Breast epithelium (tissue), 4 donors: ENCODE measurements around the gene BTBD1. TPM values are rescaled to one million over a fixed set of nuclear protein-coding genes. Genes with fewer than 3 reads are reported as not detected.

ENCODE experiments used
- DNase-seq, 2 donors: peaks; one replicate each; pipeline ENCODE4 v3.0.0-alpha.2; 2019; ENCODE audit warnings: low spot score in 2 of 2
- H3K27ac ChIP-seq, 2 donors: fragments of 200-600 bp; sonication (generic) in 1 of 2; one replicate each; pipeline ENCODE4 v1.5.1; 2016 to 2019; ENCODE audit warnings: mild to moderate bottlenecking in 1 of 2
- H3K27me3 ChIP-seq, 2 donors: fragments of 200-600 bp; sonication (generic) in 1 of 2; one replicate each; pipeline versions ENCODE4 v1.5.1 to v1.6.0; 2017 to 2019; ENCODE audit warnings: control low read depth in 1 of 2, mild to moderate bottlenecking in 1 of 2
- H3K36me3 ChIP-seq: fragments of 200-600 bp; one replicate; pipeline ENCODE4 v1.5.1; 2019
- H3K4me1 ChIP-seq, 2 donors: fragments of 200-600 bp; sonication (generic); one replicate each; pipeline ENCODE4 v1.5.1; 2016 to 2019; ENCODE audit warnings: control low read depth in 1 of 2
- H3K4me3 ChIP-seq, 3 donors: fragments of 200-600 bp; sonication (generic); 1 replicate in 2 of 3; 2 replicates in 1 of 3; pipeline ENCODE4 v1.5.1; 2016 to 2019; ENCODE audit warnings: mild to moderate bottlenecking in 3 of 3, moderate library complexity in 2 of 3
- H3K9me3 ChIP-seq, 2 donors: fragments of 200-600 bp; sonication (generic) in 1 of 2; one replicate each; pipeline ENCODE4 v1.5.1; 2016 to 2019; ENCODE audit warnings: control low read depth in 1 of 2
- CTCF ChIP-seq, 3 donors: fragments of 450-650 bp; IDR thresholded peaks; one replicate each; pipeline ENCODE4 v1.5.1; 2016 to 2017; ENCODE audit warnings: antibody characterized with exemption in 3 of 3, mild to moderate bottlenecking in 3 of 3, moderate library complexity in 3 of 3
- POLR2A ChIP-seq: fragments of 450-650 bp; IDR thresholded peaks from one replicate; pipeline ENCODE4 v1.6.1; 2016; ENCODE audit warnings: antibody characterized with exemption, mild to moderate bottlenecking, moderate library complexity
- POLR2AphosphoS5 ChIP-seq, 3 donors: sonication (generic); formaldehyde crosslinking; IDR thresholded peaks; one replicate each; pipeline ENCODE4 v1.6.1; 2017; ENCODE audit warnings: antibody characterized with exemption in 3 of 3
- intact Hi-C: fragments of 100-400 bp; cut with DNase I; formaldehyde crosslinking; loops from one replicate; pipeline ENCODE4 v1.15.1; 2023; ENCODE audit warnings: low total_unique reads
- total RNA-seq, 3 donors: library from RNA; depleted of rRNA; stranded (reverse); fragments of >200 nt; gene quantifications; one replicate each; pipeline ENCODE4 v1.1.0, GENCODE V29; 2016

The BTBD1 gene
- total RNA-seq, 3 donors from 2014 or later = 71.1 to 88.8 (median 87.5) TPM

- Histone ChIP-seq H3K27me3 (no peaks in the 10 kb centered on the region), H3K9me3 (no peaks in the 10 kb centered on the region), H3K4me1 (no peaks in the 10 kb centered on the region), H3K36me3 (no peaks in the 10 kb centered on the region), H3K27ac (peak overlapping the region; percentile 77 to 85), H3K4me3 (peak overlapping the region; percentile 64 to 95 (median 80))
- DNase-seq = no peak
- TF ChIP-seq CTCF (IDR thresholded peaks at IDR 0.05) (no peak), POLR2AphosphoS5 (IDR thresholded peaks at IDR 0.05) (no peak), POLR2A (no peak)
- intact Hi-C loops = no loop called here
Observed at GRCh38 chr15:82986442-82986780, 80.6 kb downstream of the BTBD1 start.

GRCh38 chr15:82985688-82986441 lies 81.2 kb downstream of the BTBD1 start, which contains the start of gene RAMAC:
RAMAC (plus strand) TSS chr15:82986210; CDS start chr15:82989019, 2,809 bp downstream.
- intact Hi-C loops = no loop called here
- peak within 1 kb of the TSS; percentile 77 to 85 for H3K27ac ChIP-seq
- TF ChIP-seq POLR2AphosphoS5 (IDR thresholded peaks at IDR 0.05) (peak; percentile 88 to 94 (median 91)), CTCF (IDR thresholded peaks at IDR 0.05) (no peak), POLR2A (peak; percentile 62)
- DNase-seq = peak; percentile 89 to 91
- H3K4me1 ChIP-seq = no peaks in the 10 kb centered on the region
- H3K4me3 ChIP-seq = peak within 1 kb of the TSS; percentile 64 to 95 (median 80)
- H3K36me3 ChIP-seq = no peaks in the 10 kb centered on the region
- no peaks in the 10 kb centered on the region for H3K9me3 ChIP-seq
- H3K27me3 ChIP-seq = no peaks in the 10 kb centered on the region

GRCh38 chr15:82980981-82981380 lies 86.1 kb downstream of the BTBD1 start:
- H3K27me3 ChIP-seq = no peaks in the 10 kb centered on the region
- no peaks in the 10 kb centered on the region for H3K9me3 ChIP-seq
- H3K36me3 ChIP-seq = no peaks in the 10 kb centered on the region
- no peaks in the 10 kb centered on the region for H3K4me1 ChIP-seq
- TF ChIP-seq POLR2A (no peak), POLR2AphosphoS5 (IDR thresholded peaks at IDR 0.05) (no peak), CTCF (IDR thresholded peaks at IDR 0.05) (no peak)
- no peak overlapping the region for H3K4me3 ChIP-seq
- intact Hi-C loops = no loop called here
- no peak overlapping the region for H3K27ac ChIP-seq
- DNase-seq = no peak

- no peak overlapping the region for H3K27ac ChIP-seq
- H3K4me3 ChIP-seq = no peak overlapping the region
- no peaks in the 10 kb centered on the region for H3K27me3 ChIP-seq
- DNase-seq = no peak
- intact Hi-C loops = no loop called here
- no peaks in the 10 kb centered on the region for H3K4me1 ChIP-seq
- H3K36me3 ChIP-seq = no peaks in the 10 kb centered on the region
- no peaks in the 10 kb centered on the region for H3K9me3 ChIP-seq
- TF ChIP-seq CTCF (IDR thresholded peaks at IDR 0.05) = no peak
- no peak for TF ChIP-seq POLR2A
Observed at GRCh38 chr15:82979726-82980125, 87.3 kb downstream of the BTBD1 start.

- no peak overlapping the region for H3K4me3 ChIP-seq
- H3K36me3 ChIP-seq = no peaks in the 10 kb centered on the region
- H3K4me1 ChIP-seq = no peaks in the 10 kb centered on the region
- H3K27me3 ChIP-seq = no peaks in the 10 kb centered on the region
- no peak for DNase-seq
- no peaks in the 10 kb centered on the region for H3K9me3 ChIP-seq
- intact Hi-C loops = no loop called here
- TF ChIP-seq CTCF (IDR thresholded peaks at IDR 0.05) (no peak), POLR2AphosphoS5 (IDR thresholded peaks at IDR 0.05) (no peak), POLR2A (no peak)
- no peak overlapping the region for H3K27ac ChIP-seq
Observed at GRCh38 chr15:82978438-82978837, 88.6 kb downstream of the BTBD1 start.
